GM10266 (cell line): ENCODE data around the gene EEF1E1.

ENCODE experiments used
- DNase-seq: peaks from one replicate; pipeline ENCODE4 v3.0.0; 2012; ENCODE audit errors: extremely low spot score
- CTCF ChIP-seq: IDR thresholded peaks from 2 replicates; pipeline ENCODE4 v1.5.1; 2012; ENCODE audit warnings: mild to moderate bottlenecking, low read depth; ENCODE audit not compliant: control insufficient read depth, insufficient read depth; ENCODE audit errors: missing control alignments

Gene EEF1E1

GRCh38 chr6:8082572-8082953 lies 19.8 kb downstream of the EEF1E1 start:
- no peak for TF ChIP-seq CTCF
- no peak for DNase-seq

DNA sequence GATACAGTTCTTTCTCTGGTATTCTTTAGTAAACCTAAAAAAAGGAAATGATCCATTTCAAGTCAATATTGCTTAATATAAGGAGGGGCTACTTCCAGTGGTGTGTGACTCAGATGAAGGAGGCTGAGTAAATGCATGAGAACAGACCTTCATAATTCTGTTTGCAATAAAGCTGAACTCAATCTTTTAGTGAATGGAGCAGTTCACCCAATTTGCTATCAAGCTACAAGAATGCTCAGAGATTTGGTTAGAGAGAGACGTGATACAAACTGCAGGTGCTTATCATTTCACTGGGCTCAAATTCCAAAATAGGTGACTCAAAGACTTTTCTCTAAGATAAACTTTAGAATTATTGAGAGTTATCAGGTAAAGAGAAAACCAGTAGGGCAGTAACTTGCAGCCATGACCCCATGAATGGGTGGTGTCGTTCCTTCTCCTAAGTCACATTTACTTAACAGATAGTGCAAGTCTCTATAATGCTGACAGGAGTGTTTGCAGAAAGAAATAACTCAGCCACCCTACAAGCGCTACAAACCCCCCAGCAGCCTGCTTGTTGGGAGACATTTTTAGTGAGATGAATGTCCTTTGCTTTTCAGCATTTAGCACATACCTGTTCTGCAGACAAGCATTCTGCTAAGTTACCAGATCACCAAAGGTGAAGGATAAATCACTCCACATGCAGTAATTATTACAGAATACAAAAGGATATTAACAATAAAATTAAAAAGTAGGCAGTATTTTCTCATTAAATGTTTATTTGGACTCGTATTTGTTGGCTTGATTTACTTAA lies 21.8 kb downstream of the EEF1E1 start:
- no peak for DNase-seq
- no peak for TF ChIP-seq CTCF

DNA sequence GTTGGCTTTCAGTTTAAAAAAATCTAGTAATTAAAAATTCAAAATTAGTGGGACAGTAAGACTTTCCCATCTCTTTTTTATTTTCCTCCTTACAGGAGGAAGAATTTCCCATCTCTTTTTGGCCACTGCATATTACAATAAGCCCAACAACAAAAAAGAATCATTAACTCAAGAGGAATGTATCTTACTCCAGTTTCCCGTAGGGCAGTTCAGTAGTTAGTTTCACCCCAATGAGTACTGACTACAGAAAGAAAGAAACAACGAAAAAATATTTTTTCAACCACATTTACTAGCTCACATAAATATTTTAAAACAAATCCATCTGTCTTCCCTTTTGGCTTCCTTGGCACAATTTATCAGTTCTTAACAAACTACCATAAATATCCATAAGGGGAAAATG lies 23.2 kb downstream of the EEF1E1 start:
- DNase-seq = no peak
- no peak for TF ChIP-seq CTCF

DNA sequence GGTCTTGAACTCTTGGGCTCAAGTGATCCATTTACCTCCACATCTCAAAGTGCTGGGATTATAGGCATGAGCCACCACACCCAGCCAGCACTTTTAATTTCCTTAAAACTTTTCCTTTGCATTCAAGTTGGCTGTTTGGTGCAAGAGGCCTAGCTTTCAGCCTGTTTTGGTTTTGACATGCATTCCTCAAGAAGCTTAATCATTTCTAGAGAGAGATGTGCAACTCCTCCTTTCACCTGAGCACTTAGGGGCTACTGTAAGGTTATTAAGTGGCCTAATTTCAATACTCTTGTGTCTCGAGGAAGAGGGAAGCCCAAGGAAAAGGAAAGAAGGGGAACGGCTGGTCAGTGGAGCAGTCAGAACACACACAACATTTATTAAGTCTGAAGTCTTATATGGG lies 24.4 kb downstream of the EEF1E1 start:
- no peak for TF ChIP-seq CTCF
- DNase-seq = no peak

DNA sequence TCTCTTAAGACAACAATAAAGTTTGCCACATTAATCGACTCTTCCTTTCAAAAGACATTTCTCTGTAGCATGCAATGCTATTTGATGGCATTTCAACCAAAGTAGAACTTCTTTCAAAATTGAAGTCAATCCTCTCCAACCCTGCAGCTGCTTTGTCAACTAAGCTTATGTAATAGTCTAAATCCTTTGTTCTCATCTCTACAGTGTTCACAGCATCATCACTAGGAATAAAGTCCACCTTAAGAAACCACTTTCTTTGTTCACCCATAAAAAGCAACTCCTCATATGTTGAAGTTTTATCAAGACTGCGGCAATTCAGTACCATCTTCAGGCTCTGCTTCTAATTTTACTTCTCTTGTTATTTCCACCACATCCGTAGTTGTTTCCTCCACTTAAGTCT lies 26.6 kb downstream of the EEF1E1 start:
- TF ChIP-seq CTCF = no peak
- no peak for DNase-seq

GRCh38 chr6:8075185-8075584 lies 27.2 kb downstream of the EEF1E1 start:
- no peak for TF ChIP-seq CTCF

GRCh38 chr6:8074213-8074612 lies 28.1 kb downstream of the EEF1E1 start:
- no peak for TF ChIP-seq CTCF
- DNase-seq = no peak

More at GRCh38 chr6:8075185-8075584, 27.2 kb downstream of the EEF1E1 start:
- no peak for DNase-seq
